Tibial nerve (tissue), 4 donors: ENCODE measurements around the gene DNM3. TPM values are rescaled to one million over a fixed set of nuclear protein-coding genes. Genes with fewer than 3 reads are reported as not detected.

ENCODE experiments used
- DNase-seq, 2 donors: peaks; one replicate each; pipeline ENCODE4 v3.0.0-alpha.2; 2019; ENCODE audit warnings: low spot score in 2 of 2
- H3K27ac ChIP-seq, 4 donors: fragments of 200-600 bp; sonication (generic) in 3 of 4; one replicate each; pipeline ENCODE4 v1.5.1; 2017 to 2019; ENCODE audit warnings: mild to moderate bottlenecking in 1 of 4
- H3K27me3 ChIP-seq, 2 donors: fragments of 200-600 bp; sonication (generic) in 1 of 2; one replicate each; pipeline versions ENCODE4 v1.5.1 to v1.6.0; 2017 to 2019
- H3K36me3 ChIP-seq, 3 donors: fragments of 200-600 bp; sonication (generic); one replicate each; pipeline ENCODE4 v1.5.1; 2018 to 2019
- H3K4me1 ChIP-seq, 4 donors: fragments of 200-600 bp; sonication (generic) in 3 of 4; one replicate each; pipeline ENCODE4 v1.5.1; 2017 to 2019
- H3K4me3 ChIP-seq, 4 donors: fragments of 200-600 bp; sonication (generic) in 3 of 4; one replicate each; pipeline ENCODE4 v1.5.1; 2017 to 2019; ENCODE audit warnings: mild to moderate bottlenecking in 1 of 4, moderate library complexity in 1 of 4
- H3K9me3 ChIP-seq, 4 donors: fragments of 200-600 bp; sonication (generic) in 3 of 4; one replicate each; pipeline ENCODE4 v1.5.1; 2017 to 2019
- EP300 ChIP-seq, 2 donors: sonication (generic); formaldehyde crosslinking; IDR thresholded peaks; one replicate each; pipeline ENCODE4 v1.6.1; 2017; ENCODE audit warnings: antibody characterized with exemption in 2 of 2, mild to moderate bottlenecking in 1 of 2
- POLR2A ChIP-seq, 2 donors: fragments of 450-650 bp; IDR thresholded peaks; one replicate each; pipeline ENCODE4 v1.6.1; 2017; ENCODE audit warnings: antibody characterized with exemption in 2 of 2, mild to moderate bottlenecking in 2 of 2, moderate library complexity in 2 of 2
- WGBS, 2 donors: methylation state at CpG; one replicate each; pipeline ENCODE4 v1.1.5; 2018; 5-methylcytosine and 5-hydroxymethylcytosine counted together
- total RNA-seq, 4 donors: library from RNA; depleted of rRNA; stranded (reverse); fragments of >200 nt; gene quantifications; one replicate each; pipeline ENCODE4 v1.1.0, GENCODE V29; 2016
- TF ChIP-seq, protein P1 (sequence below), 5 experiments: fragments of 200-600 bp in 3 of 5; fragments of 450-650 bp in 2 of 5; sonication (generic) in 3 of 5; IDR thresholded peaks; one replicate each; pipeline ENCODE4 v1.5.1; 2016 to 2019; ENCODE audit warnings: antibody characterized with exemption in 5 of 5, mild to moderate bottlenecking in 3 of 5, moderate library complexity in 2 of 5

The DNM3 gene
- total RNA-seq, 4 donors from 2014 or later: 9.8 to 15.3 (median 12.3) TPM

DNA sequence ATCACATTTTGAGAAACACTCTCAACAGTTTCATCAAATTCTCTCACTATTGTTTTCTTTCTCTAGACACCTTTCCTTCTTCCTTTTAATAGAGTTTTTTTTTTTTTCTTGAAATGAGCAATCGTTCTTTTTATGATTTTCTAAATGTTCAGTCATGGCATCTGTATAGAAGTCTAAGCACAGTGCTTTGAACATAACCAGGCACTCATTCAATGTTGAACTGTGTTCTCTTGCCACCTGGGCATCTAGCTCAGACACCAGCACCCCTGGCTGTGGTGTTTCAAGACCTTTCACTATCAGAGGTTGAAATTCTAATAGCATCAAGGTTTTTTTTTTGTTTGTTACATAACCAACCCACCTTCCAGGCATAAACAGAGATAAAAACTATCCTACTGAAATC is 96.6 kb downstream of the DNM3 start:
- TF ChIP-seq EP300 (IDR thresholded peaks at IDR 0.05) (no peak), POLR2A (IDR thresholded peaks at IDR 0.05) (no peak)
- TF ChIP-seq, protein P1, sequence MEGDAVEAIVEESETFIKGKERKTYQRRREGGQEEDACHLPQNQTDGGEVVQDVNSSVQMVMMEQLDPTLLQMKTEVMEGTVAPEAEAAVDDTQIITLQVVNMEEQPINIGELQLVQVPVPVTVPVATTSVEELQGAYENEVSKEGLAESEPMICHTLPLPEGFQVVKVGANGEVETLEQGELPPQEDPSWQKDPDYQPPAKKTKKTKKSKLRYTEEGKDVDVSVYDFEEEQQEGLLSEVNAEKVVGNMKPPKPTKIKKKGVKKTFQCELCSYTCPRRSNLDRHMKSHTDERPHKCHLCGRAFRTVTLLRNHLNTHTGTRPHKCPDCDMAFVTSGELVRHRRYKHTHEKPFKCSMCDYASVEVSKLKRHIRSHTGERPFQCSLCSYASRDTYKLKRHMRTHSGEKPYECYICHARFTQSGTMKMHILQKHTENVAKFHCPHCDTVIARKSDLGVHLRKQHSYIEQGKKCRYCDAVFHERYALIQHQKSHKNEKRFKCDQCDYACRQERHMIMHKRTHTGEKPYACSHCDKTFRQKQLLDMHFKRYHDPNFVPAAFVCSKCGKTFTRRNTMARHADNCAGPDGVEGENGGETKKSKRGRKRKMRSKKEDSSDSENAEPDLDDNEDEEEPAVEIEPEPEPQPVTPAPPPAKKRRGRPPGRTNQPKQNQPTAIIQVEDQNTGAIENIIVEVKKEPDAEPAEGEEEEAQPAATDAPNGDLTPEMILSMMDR (IDR thresholded peaks at IDR 0.05): no peak
- no peak overlapping the region for H3K27ac ChIP-seq
- WGBS, 2 donors: 65 to 83% methylated on average over 1 of the region's 1 CpG
- no peaks in the 10 kb centered on the region for H3K36me3 ChIP-seq
- DNase-seq: no peak
- H3K9me3 ChIP-seq: no peaks in the 10 kb centered on the region
- no peaks in the 10 kb centered on the region for H3K27me3 ChIP-seq
- no peak overlapping the region for H3K4me3 ChIP-seq
- no peaks in the 10 kb centered on the region for H3K4me1 ChIP-seq

DNA sequence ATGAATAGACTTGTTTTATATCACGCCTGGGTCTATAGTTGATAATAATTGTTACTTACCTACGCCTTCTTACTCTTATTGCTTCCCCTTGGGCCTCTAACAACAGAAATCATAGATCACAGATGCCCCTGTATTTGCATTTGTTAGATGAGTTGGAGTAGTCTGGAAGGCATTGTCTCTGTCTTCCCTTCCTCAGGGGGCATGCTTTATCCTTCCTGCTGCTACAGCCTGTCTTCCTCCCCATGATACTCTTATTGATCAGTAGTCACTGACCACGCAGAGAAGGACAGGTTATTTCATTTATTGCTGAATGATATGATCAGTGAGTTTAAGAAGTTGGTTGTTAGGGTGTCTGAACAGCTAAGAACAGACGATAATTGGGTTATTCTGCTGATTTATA is 98.4 kb downstream of the DNM3 start:
- 73 to 83% methylated on average over 4 of the region's 4 CpGs for WGBS, 2 donors
- Histone ChIP-seq H3K4me3 (no peak overlapping the region), H3K27ac (no peak overlapping the region), H3K27me3 (no peaks in the 10 kb centered on the region), H3K4me1 (no peaks in the 10 kb centered on the region), H3K36me3 (no peaks in the 10 kb centered on the region), H3K9me3 (no peaks in the 10 kb centered on the region)
- no peak for DNase-seq
- TF ChIP-seq, protein P1 (IDR thresholded peaks at IDR 0.05): no peak
- no peak for TF ChIP-seq POLR2A (IDR thresholded peaks at IDR 0.05)
- TF ChIP-seq EP300 (IDR thresholded peaks at IDR 0.05): no peak

DNA sequence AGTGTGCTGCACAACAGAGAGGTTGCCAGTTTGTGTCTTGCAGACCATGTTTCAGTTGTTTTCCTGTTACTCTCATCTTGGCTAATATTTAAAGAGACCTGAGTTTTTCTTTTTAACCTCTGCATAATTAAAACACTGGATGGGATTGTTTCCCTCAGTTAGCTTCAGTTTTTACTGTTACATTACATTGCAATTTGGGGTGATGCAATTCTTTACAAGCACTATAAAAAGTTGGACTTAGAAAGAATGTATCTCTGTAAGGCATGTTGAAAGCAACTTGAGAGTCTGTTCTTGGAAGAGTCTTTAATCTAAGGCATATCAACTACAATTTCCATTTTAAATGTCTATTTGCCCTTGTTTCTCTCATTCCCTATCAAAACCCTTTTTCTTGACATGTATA is 99.1 kb downstream of the DNM3 start:
- H3K27ac ChIP-seq: no peak overlapping the region
- TF ChIP-seq, protein P1 (IDR thresholded peaks at IDR 0.05): no peak
- no peak for TF ChIP-seq EP300 (IDR thresholded peaks at IDR 0.05)
- TF ChIP-seq POLR2A (IDR thresholded peaks at IDR 0.05): no peak
- no peaks in the 10 kb centered on the region for H3K27me3 ChIP-seq
- no peaks in the 10 kb centered on the region for H3K9me3 ChIP-seq
- DNase-seq: no peak
- no peaks in the 10 kb centered on the region for H3K36me3 ChIP-seq
- no peak overlapping the region for H3K4me3 ChIP-seq
- no peaks in the 10 kb centered on the region for H3K4me1 ChIP-seq

DNA sequence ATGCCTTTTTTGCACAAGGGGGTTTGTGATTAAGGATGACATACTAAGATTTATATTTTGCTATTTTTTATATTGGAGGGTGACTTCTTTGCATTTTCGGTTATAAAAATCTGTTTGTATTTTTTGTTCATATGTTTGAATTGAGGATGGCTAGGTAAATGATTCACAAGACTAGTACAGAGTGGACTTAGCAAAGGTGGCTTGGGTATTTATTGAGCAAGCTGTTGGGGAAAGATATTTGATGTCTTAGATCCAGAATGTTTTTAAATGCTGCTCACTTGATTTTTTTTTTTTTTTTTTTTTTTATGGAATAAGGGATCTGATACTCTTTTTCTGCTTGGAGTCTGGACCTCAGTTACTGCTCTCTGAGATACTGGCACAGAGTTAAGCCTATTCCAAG is 100.6 kb downstream of the DNM3 start:
- TF ChIP-seq, protein P1 (IDR thresholded peaks at IDR 0.05): no peak
- TF ChIP-seq POLR2A (IDR thresholded peaks at IDR 0.05) (no peak), EP300 (IDR thresholded peaks at IDR 0.05) (no peak)
- no peaks in the 10 kb centered on the region for H3K36me3 ChIP-seq
- DNase-seq: no peak
- H3K9me3 ChIP-seq: no peaks in the 10 kb centered on the region
- no peak overlapping the region for H3K27ac ChIP-seq
- H3K27me3 ChIP-seq: no peaks in the 10 kb centered on the region
- H3K4me3 ChIP-seq: no peak overlapping the region
- H3K4me1 ChIP-seq: no peaks in the 10 kb centered on the region
- 96 to 98% methylated on average over 1 of the region's 1 CpG for WGBS, 2 donors

DNA sequence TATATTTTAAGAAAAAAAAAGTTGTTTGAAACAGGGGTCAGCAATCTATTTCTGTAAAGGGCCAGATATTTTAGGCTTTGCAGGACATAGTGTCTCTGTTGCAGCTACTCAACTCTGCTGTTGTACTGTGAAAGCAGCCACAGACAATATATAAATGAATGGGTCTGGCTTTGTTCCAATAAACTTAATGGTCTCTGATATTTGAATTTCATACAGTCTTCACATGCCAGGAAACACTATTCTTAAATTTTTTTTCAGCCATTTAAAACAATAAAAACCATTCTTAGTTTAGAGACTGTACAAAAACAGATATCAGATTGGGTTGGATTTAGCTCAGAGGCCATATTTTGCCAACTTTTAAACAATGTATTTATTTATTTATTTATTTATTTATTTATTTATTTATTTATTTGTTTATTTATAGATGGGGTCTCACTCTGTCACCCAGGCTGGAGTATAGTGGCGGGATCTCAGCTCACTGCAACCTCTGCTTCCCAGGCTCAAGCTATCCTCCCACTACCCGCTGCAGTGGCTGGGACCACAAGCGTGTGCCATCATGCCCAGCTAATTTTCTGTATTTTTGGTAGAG is 102.8 kb downstream of the DNM3 start:
- no peak overlapping the region for H3K4me3 ChIP-seq
- H3K4me1 ChIP-seq: peaks cover 0 to 3% (median 0%) of the 10 kb centered on the region in 4 donors
- H3K27ac ChIP-seq: no peak overlapping the region
- 94 to 100% methylated on average over 3 of the region's 3 CpGs for WGBS, 2 donors
- TF ChIP-seq, protein P1 (IDR thresholded peaks at IDR 0.05): no peak
- TF ChIP-seq EP300 (IDR thresholded peaks at IDR 0.05): no peak
- no peak for TF ChIP-seq POLR2A (IDR thresholded peaks at IDR 0.05)
- H3K9me3 ChIP-seq: no peaks in the 10 kb centered on the region
- no peak for DNase-seq
- H3K36me3 ChIP-seq: no peaks in the 10 kb centered on the region
- H3K27me3 ChIP-seq: no peaks in the 10 kb centered on the region
